HuH-7 (cell line): Measurements from ENCODE around the gene BOD1.

ENCODE experiments used
- DNase-seq: peaks from one replicate; pipeline ENCODE4 v3.0.0; 2011; ENCODE audit warnings: low spot score

Gene BOD1

DNA sequence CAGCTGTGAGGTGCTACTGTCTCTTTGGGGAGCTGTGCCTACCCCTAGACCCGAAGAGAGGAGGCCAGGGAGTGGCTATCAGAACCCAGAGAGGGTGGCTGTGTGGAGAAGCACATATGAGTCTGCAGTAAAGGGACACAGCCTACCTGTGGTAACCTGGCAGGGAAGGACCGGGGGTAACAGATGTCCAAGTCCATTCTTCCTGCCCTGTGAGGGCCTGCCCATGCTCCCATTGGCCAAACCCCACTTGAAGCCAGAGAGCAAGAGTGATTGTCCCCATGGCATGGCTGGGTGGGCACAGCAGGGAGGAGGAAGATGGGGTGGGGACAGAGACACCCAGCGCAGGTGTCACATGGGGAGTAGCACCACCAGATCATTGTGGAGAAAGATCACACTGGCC, 39.3 kb downstream of the BOD1 start:
- DNase-seq: no peak

DNA sequence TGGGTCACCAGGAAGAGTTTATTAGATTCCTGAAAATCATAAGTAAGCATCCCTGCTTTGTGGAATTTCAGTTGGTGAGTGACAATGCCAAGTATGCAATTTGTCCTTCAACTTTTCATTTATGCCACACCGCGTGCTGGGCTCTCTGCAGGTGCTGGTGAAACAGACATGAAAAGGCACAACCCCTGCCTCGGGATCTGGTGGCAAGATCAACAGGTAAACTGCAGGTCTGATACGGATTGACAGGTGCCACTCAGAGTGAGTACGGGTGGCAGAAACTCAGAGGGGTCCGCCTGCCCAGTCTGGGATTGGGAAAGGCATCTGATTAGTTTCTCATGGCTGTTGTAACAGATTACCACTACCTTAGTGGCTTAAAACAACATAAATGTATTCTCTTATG, 40.5 kb downstream of the BOD1 start:
- no peak for DNase-seq

DNA sequence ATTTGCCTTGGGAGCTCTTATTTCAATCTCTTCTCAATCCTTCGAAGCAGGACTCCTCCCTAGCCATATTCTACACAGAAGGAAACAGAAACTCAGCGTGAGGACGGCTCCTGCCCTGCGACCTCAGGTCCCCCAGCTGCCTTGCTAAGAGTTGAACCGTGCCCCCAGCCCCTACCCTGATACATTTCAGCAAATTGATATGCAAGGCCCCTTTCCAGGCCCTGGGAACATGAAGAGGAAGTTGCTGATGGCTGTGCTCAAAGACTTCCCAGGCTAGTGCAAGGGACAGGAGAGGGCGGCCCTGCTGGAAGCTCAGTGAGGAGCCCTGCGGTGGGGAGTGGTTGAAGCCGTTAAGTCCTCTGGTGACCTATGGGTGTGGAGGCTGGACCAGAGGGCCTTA, 41.5 kb downstream of the BOD1 start:
- no peak for DNase-seq

DNA sequence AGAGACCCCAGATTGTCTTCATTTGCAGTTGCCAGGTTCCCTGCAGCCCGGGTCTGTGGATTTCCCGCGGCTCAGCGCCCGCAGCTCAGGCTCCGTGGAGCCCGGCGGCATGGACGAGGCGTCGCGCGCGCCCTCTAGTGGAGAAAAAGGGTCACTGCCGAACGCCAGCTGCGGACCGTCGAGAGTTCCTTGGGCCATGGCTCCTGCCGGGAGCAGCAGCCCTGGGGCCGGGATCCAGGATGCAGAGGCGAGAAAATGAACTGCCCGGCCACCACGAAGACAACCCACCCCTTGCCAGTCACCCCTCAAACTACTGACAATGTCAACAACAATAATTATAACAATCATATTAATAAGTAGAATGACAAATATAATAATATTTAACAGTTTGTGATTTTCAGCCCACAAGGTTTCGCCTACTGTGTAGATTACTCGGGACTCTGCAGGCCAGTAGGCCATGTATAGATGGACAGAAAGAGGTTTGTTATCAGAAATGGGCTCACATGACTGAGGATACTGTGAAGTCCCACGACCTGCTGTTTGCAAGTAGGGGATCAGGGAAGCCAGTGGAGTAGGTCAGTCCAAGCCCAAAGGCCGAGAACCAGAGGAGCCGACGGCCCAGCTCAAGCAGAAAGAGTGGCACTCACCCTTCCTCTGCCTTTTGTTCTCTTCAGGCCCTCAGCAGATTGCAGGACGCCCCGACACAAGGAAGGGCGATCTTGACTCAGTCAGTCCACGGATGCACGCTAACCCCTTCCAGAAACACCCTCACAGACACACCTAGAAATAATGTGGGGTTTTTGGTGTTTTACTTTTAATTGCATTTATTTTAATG, 43.1 kb downstream of the BOD1 start:
- DNase-seq: peak; percentile 86

DNA sequence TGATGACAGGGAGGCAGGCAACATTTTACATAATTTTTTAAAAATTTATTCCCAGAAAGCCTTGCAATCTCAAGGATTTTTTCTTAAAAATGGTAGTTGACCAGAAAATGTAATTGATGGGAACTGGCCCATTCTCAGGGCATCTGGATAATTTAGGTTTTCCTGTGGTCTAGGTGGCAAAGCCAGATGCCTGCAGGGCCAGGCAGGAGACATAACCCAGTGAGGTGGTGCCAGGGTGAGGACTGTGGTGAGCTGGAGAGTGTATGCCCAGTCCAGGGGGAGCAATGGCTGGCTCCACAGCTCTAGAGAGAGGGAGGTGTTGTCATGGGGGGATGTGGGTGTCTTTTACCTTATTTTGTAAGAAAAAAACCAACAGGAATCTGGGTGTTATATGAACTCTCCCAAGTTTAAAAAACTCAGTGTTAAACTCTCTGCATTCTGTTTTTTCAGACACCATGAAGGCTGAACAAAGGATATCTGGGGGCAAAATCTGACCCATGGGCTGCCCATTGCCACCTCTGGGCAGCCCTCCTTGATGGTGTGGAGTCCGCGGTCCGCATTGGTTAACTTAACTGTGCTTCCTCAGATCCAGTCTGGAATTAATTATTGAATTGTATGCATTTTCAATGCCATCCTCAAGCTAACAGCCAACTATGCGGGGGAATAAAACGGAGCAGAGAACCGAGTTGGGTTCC, 43.9 kb downstream of the BOD1 start:
- no peak for DNase-seq

DNA sequence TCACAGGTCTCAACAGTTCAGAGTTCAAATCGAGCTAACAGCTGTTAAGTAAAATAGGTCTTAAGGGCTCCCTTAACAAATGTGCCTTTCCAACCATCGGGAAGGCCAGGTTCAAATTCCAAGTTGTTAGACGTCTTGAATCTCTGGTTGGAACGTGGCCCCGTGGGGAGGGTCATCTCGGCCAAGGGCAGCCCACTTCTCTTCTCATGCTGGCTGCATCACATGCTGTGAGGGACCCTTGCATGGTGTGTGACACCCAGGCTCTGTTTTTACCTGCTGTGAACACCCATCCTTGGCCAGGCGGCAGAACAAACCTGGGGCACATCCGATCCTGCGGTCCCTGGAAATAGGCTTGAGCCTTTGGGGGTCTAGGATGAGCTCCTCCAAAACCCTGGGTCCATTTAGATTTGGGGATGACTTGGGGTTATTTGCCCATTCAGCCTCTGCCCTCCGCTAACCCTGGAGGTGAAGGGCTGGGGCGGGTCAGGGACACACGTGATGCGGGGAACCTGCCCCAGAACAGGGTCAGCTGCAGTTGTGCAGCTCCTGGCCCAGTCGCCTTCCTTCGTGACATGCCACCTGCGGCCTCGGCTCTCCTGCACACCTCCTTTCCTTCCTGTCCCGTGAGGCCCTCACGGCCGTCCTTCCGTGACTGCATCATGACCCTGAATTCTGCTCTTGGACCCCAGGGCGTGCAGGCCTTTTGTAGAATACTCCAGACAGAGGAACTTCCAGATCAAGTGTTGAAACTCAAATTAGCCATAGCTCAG, 45.9 kb downstream of the BOD1 start:
- no peak for DNase-seq

DNA sequence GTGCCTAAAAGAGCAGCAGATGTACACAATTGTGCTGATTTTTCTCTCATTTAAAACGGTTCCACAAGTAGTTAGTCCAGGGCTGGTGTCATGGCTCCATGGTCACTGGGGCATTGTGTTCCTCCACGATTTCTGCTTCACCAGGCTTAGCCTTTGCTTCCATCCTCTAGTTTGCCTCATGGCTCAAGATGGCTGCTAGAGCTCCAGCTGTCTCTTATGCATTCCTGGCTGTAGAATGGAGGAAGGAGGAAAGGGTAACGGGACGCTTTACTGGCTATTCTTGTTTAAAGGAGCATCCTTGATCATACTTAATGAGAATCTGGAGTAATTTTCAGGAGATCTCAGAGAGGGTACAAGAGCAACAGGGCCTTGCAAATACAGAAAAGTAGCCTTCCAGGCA, 47.7 kb downstream of the BOD1 start:
- DNase-seq: no peak

DNA sequence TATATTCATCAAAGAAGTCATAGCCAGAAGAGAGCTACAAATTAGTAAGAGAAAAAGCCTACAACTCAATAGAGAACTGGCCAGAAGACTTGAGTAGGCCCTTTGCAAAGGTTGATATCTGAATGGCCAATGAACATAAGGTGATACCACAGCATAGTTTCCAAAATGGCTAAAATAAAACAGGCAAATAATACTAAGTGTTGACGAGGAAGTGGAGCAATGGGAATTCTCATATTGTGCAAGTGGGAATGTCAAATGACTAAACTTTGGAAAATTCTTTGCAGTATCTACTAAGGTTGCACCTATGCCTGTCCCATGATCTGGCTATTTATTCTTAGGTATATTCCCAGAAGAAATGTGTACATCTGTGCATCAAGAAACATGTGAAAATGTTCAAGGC, 48.3 kb downstream of the BOD1 start:
- DNase-seq: no peak

DNA sequence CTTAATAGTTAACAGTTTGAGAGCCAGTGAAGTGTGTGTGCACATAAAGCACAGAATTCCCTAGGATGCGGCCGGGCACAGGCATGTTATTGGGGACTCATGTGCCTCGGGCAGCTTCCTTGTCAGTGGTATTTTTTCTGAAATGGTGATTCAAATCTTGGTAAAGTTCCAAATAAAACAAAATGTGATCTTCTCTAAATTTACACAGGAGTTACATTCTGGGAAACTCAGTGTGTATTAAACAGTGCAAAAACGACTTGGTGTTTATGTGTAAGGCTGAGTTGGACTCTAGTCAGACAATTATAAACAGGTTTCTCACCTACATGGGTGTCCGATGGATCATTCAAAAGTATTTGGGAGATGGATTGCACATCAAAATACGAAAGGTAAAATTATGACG, 48.9 kb downstream of the BOD1 start:
- DNase-seq: no peak

DNA sequence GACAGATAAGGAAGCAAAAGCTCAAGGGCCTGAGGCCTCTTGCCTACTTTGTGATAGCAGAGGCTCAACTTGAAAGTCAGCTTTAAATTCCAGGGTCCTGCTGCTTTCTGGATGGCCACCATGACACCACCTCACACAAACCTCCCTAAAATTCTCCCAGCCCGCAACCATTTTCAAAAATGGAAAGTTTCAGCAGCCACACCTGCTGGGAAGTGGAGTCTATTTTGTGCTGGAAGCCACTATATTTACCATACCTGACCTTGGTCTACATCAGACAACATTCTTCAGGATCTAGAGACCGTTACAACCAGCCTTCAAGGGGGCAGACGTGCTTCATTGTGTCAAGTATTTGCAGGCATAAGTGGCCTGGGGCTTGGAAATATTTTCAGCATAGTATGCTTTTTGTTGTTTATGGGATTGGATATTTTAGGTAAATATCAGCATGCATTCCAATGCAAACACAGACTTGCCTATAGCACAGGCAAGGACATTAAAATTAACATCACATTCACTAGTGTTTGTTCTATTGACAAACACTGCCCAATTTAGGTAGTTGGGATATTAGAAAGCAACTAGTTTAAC, 50.9 kb downstream of the BOD1 start:
- DNase-seq: no peak

DNA sequence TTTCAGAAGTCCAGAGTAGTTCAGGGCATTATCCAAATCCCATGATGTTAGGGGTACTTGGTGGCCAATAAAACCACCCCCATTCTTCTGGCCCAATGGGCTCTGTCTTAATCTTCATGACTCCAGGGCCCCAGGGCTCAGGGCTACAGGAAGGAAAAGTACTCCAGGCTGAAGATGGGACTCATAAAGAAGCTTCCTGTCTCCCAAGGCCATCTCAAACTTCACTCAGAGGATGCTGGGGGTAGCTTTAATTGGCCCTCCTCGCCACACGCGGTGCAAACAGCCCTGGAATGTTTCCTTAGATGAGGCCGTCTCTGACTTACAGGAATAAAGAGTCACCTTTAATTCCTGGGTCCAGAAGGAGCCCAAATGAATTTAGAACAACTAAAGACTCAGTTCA, 52.3 kb downstream of the BOD1 start:
- no peak for DNase-seq

DNA sequence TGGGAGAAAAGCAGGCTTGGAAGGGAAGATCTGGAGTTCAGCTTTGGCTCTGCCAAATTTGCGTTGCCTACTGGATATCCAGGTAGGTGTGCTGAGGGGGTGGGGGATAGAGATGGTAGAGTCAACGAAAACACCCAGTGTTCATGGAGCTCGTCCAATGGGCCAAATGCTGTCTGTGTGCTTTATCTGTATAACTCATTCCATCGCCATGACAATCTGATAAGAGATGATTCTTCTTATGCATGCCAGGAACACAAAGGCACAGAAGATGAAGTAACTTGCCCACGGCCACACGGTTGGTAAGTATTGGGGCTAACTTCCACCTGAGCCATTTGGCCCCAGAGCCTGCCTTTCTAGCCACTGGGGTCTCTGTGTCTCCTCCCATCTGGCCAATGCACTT, 53.2 kb downstream of the BOD1 start:
- no peak for DNase-seq

DNA sequence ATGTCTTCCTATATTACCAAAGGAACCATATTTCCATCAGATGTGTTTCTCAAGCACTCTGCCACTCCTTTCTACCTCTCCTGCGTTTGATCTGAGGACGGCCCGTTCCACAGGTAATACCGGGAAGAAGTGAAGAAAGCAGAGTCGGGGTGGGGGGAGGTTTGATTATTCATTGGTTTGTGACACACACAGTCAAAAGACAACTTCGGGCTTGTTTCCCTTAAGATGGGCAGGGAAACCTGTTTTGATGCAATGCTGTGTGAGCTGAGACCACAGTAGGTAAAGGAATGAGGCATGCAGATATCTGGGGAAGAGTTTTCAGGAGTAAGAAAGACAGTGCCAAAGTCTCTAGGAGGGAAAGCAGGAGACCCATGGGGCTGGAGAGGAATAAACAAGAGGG, 54.0 kb downstream of the BOD1 start:
- DNase-seq: no peak
